Hypothalamus (tissue), 51 donors: Measurements from ENCODE around the gene ADAM11.

ENCODE experiments used
- DNase-seq, 51 donors: peaks; one replicate each; lab custom pipeline; 2025; lab: John Stamatoyannopoulos, UW

The ADAM11 gene

GRCh38 chr17:44828919-44829522 is 70.2 kb downstream of the ADAM11 start:
- DNase-seq = no peak

- no peak for DNase-seq
Measured at GRCh38 chr17:44829523-44830358, 71.0 kb downstream of the ADAM11 start, which contains the start of gene GJC1. TSS of gene GJC1 (minus strand) at chr17:44830287. CDS start at chr17:44805817, 24,470 bp downstream.

GRCh38 chr17:44830359-44831288 is 71.8 kb downstream of the ADAM11 start:
- peak in 1 of 51 donors; percentile 10 for DNase-seq

- DNase-seq = no peak
Measured at GRCh38 chr17:44831371-44831770, 72.6 kb downstream of the ADAM11 start.
